ENCODE results near the gene GOLGA8S.
"Not testable (repeated sequence)": the region's sequence is repeated elsewhere in the genome, so short reads cannot be mapped to it uniquely, and the experiment has no call there.

GOLGA8S gene

GRCh38 chr15:23354448-23354847, at the start of gene GOLGA8S:
Gene GOLGA8S, plus strand, starts transcription at chr15:23354748. Its CDS starts 62 bp downstream, at chr15:23354810.
- DNase-seq, ATAC-seq: not testable (repeated sequence)

- not testable (repeated sequence) for ATAC-seq, DNase-seq
Measured at GRCh38 chr15:23304805-23305204, 49.7 kb upstream of the GOLGA8S start.

GRCh38 chr15:23305921-23306320, 48.6 kb upstream of the GOLGA8S start:
- DNase-seq, ATAC-seq: not testable (repeated sequence)

GRCh38 chr15:23311233-23311632, 43.3 kb upstream of the GOLGA8S start:
- ATAC-seq, DNase-seq: not testable (repeated sequence)

- DNase-seq, ATAC-seq: not testable (repeated sequence)
Measured at GRCh38 chr15:23334096-23334495, 20.5 kb upstream of the GOLGA8S start, which contains the start of gene GOLGA6L26. Gene GOLGA6L26, minus strand, starts transcription at chr15:23334196. Its CDS starts 61 bp downstream, at chr15:23334135.

- ATAC-seq, DNase-seq: not testable (repeated sequence)
Measured at GRCh38 chr15:23362622-23363021, 8.1 kb downstream of the GOLGA8S start.

- ATAC-seq, DNase-seq: not testable (repeated sequence)
Measured at GRCh38 chr15:23364261-23364660, 9.7 kb downstream of the GOLGA8S start.

GRCh38 chr15:23370578-23370977, 16.0 kb downstream of the GOLGA8S start:
- ATAC-seq (no peak), DNase-seq (no peak)

GRCh38 chr15:23371134-23371533, 16.6 kb downstream of the GOLGA8S start:
- ATAC-seq, DNase-seq: not testable (repeated sequence)

GRCh38 chr15:23371868-23372267, 17.3 kb downstream of the GOLGA8S start:
- ATAC-seq, DNase-seq: not testable (repeated sequence)

GRCh38 chr15:23372284-23372683, 17.7 kb downstream of the GOLGA8S start:
- no peak for DNase-seq

GRCh38 chr15:23372891-23373600, 18.5 kb downstream of the GOLGA8S start:
- ATAC-seq, DNase-seq: not testable (repeated sequence)

More at GRCh38 chr15:23372284-23372683, 17.7 kb downstream of the GOLGA8S start:
- no peak for ATAC-seq

- ATAC-seq, DNase-seq: not testable (repeated sequence)
Measured at GRCh38 chr15:23374226-23374625, 19.7 kb downstream of the GOLGA8S start.

- ATAC-seq, DNase-seq: not testable (repeated sequence)
Measured at GRCh38 chr15:23378946-23379345, 24.4 kb downstream of the GOLGA8S start.

GRCh38 chr15:23380700-23381099, 26.2 kb downstream of the GOLGA8S start:
- DNase-seq, ATAC-seq: not testable (repeated sequence)

GRCh38 chr15:23381192-23381591, 26.6 kb downstream of the GOLGA8S start:
- DNase-seq, result not testable (repeated sequence)
- ATAC-seq, result peak; percentile 23

- no peak for ATAC-seq
Measured at GRCh38 chr15:23384371-23384770, 29.8 kb downstream of the GOLGA8S start.

GRCh38 chr15:23385886-23386430, 31.4 kb downstream of the GOLGA8S start:
- no peak for ATAC-seq
- DNase-seq, result no peak

More at GRCh38 chr15:23384371-23384770, 29.8 kb downstream of the GOLGA8S start:
- no peak for DNase-seq

- ATAC-seq, result no peak
Measured at GRCh38 chr15:23387621-23388190, 33.2 kb downstream of the GOLGA8S start.

GRCh38 chr15:23395030-23395692, 40.6 kb downstream of the GOLGA8S start:
- DNase-seq, result no peak
- no peak for ATAC-seq

More at GRCh38 chr15:23387621-23388190, 33.2 kb downstream of the GOLGA8S start:
- DNase-seq, result no peak

GRCh38 chr15:23395832-23396231, 41.3 kb downstream of the GOLGA8S start:
- no peak for DNase-seq
- no peak for ATAC-seq

GRCh38 chr15:23397779-23398178, 43.2 kb downstream of the GOLGA8S start:
- DNase-seq (no peak), ATAC-seq (no peak)
